Measurements from ENCODE around the gene NDUFS2. TPM values are rescaled to one million over a fixed set of nuclear protein-coding genes. Genes with fewer than 3 reads are reported as not detected.

The NDUFS2 gene
- total RNA-seq, 2 donors from 2014 or later, result 148 to 311 TPM

DNA sequence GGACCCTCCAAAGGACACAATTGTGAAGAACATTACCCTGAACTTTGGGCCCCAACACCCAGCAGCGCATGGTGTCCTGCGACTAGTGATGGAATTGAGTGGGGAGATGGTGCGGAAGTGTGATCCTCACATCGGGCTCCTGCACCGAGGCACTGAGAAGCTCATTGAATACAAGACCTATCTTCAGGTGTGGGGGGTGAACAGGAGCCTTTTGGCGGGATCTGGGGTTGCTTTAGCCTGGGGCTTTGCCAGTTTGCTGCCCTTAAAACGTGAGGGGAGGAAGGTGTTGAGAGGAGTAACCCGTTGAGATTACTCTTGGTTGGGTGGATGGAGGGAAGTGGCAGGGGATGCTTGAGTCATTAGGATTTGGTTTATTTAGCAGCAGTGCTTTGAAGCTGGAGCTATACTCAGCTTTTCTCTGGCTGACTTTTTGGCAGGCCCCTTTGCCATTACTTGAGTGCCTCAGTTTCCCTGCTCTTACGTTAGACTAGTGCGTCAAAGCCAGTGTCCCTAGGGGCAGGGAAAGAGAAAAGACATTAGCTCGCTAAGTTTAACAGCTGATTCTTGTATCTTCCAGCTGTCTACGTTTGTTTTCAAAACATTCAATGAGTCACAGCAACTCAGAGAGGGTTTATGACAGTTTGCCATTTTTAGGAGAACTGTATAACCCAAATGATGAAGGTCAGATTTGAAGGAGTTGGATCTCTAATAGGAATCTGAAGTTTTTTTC is 4.4 kb downstream of the NDUFS2 start:
- no peaks in the 10 kb centered on the region for H3K27me3 ChIP-seq
- H3K4me3 ChIP-seq, result no peak overlapping the region
- peaks cover 51% of the 10 kb centered on the region for H3K36me3 ChIP-seq
- peaks cover 0 to 76% of the 10 kb centered on the region in 2 donors for H3K4me1 ChIP-seq
- DNase-seq (ENCODE audit: low spot score), result peak; percentile 83
- no peaks in the 10 kb centered on the region for H3K9me3 ChIP-seq
- H3K27ac ChIP-seq, result peak overlapping the region; percentile 90 to 99
- TF ChIP-seq, protein P1, sequence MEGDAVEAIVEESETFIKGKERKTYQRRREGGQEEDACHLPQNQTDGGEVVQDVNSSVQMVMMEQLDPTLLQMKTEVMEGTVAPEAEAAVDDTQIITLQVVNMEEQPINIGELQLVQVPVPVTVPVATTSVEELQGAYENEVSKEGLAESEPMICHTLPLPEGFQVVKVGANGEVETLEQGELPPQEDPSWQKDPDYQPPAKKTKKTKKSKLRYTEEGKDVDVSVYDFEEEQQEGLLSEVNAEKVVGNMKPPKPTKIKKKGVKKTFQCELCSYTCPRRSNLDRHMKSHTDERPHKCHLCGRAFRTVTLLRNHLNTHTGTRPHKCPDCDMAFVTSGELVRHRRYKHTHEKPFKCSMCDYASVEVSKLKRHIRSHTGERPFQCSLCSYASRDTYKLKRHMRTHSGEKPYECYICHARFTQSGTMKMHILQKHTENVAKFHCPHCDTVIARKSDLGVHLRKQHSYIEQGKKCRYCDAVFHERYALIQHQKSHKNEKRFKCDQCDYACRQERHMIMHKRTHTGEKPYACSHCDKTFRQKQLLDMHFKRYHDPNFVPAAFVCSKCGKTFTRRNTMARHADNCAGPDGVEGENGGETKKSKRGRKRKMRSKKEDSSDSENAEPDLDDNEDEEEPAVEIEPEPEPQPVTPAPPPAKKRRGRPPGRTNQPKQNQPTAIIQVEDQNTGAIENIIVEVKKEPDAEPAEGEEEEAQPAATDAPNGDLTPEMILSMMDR (IDR thresholded peaks at IDR 0.05), result no peak

DNA sequence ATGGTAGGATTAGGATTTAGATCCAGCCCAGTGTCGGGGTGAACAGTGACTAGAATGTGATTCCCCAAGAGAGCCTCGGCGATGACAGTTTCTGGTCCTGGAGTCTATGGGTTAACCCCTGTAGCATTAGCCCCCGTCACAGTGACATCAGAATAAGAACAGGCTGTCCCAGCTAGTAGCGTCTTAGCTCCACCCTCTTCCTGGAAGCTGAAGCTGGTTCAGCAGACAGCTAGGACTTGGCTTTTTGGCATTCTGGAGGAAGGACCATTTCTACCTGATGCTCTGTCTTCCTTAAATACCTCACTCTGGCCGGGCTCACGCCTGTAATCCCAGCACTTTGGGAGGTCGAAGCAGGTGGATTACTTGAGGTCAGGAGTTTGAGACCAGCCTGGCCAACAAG is 5.0 kb downstream of the NDUFS2 start:
- no peaks in the 10 kb centered on the region for H3K9me3 ChIP-seq
- TF ChIP-seq, protein P1 (IDR thresholded peaks at IDR 0.05), result no peak
- peak overlapping the region; percentile 90 to 99 for H3K27ac ChIP-seq
- H3K27me3 ChIP-seq, result no peaks in the 10 kb centered on the region
- peak overlapping the region; percentile 2 to 8 for H3K4me3 ChIP-seq
- peak; percentile 94 for DNase-seq (ENCODE audit: low spot score)
- H3K36me3 ChIP-seq, result peaks cover 57% of the 10 kb centered on the region
- peaks cover 0 to 74% of the 10 kb centered on the region in 2 donors for H3K4me1 ChIP-seq

DNA sequence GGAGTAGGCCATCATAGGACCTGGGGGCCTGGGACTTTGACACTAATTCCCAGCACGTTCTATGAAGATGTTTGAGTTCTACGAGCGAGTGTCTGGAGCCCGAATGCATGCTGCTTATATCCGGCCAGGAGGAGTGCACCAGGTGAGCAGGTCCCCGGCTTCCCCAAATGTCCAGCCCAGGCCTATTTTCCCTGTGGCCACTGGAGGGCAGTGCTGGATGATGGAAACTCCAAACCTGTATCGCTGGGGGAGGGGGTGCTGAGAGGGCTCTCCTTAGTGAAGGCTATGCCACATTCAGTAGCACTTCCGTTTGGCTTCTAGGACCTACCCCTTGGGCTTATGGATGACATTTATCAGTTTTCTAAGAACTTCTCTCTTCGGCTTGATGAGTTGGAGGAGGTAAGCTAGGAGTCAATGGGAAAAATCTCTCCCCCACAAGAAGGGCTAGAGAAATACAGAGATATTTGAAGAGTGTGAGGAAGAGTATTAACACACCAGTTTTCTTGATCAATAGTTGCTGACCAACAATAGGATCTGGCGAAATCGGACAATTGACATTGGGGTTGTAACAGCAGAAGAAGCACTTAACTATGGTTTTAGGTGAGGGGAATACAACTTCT is 7.7 kb downstream of the NDUFS2 start:
- no peaks in the 10 kb centered on the region for H3K9me3 ChIP-seq
- H3K4me1 ChIP-seq, result peaks cover 0 to 52% of the 10 kb centered on the region in 2 donors
- peaks cover 85% of the 10 kb centered on the region for H3K36me3 ChIP-seq
- TF ChIP-seq, protein P1 (IDR thresholded peaks at IDR 0.05), result peak; percentile 74 to 94
- DNase-seq (ENCODE audit: low spot score), result peak; percentile 86
- peak overlapping the region; percentile 90 to 99 for H3K27ac ChIP-seq
- no peaks in the 10 kb centered on the region for H3K27me3 ChIP-seq
- H3K4me3 ChIP-seq, result no peak overlapping the region

DNA sequence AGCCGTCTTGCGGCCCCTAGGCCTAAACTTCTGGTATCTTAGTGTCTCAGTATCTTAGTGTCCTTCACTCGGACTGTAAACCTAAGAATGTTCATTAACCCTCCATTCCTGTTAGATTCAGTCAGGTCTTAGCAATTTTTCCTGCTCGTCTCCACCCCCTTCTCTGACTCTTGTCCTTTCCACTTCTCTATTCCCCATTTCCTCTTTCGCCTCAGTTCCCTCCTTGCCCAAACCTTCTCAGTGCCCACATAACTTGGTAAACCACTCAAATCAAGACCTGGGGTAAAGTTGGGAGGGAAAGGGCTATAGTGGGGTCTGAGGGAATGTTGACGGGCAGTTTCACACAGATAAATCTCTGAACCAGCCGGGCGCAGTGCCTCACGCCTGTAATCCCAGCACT is 12.2 kb downstream of the NDUFS2 start:
- Histone ChIP-seq H3K4me3 (no peak overlapping the region), H3K4me1 (peaks cover 0 to 17% of the 10 kb centered on the region in 2 donors), H3K27me3 (no peaks in the 10 kb centered on the region), H3K36me3 (peaks cover 61% of the 10 kb centered on the region), H3K27ac (peak overlapping the region in 1 of 2 donors; percentile 83), H3K9me3 (no peaks in the 10 kb centered on the region)
- TF ChIP-seq, protein P1 (IDR thresholded peaks at IDR 0.05), result no peak
- DNase-seq (ENCODE audit: low spot score), result no peak

DNA sequence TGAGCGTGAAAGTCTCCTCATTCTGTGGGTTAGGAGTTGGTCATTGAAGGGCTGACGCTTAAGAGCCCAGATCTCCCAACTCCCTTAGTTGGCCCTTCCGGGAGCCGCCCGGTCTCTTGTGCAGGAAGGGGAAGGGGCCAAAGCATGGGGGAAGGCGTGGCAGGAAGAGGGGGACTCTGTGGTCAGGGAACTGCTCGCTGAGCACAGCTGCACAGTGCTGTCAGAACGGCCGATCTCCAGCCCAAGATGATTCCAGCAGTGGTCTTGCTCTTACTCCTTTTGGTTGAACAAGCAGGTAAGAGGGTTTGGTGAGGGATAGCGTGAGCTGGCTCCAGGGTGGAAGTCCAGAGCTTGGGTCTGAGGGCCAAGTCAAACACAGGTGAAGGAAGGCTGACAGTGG is 12.9 kb downstream of the NDUFS2 start, which contains the start of gene FCER1G:
FCER1G (plus strand) TSS at position 220 of the 400 bp plus-strand sequence; CDS start at position 247, 27 bp downstream.
- Histone ChIP-seq H3K27me3 (no peaks in the 10 kb centered on the region), H3K4me3 (peak within 1 kb of the TSS; percentile 4 to 24), H3K27ac (peak within 1 kb of the TSS; percentile 53 to 83), H3K4me1 (peaks cover 0 to 10% of the 10 kb centered on the region in 2 donors), H3K9me3 (no peaks in the 10 kb centered on the region), H3K36me3 (peaks cover 54% of the 10 kb centered on the region)
- TF ChIP-seq, protein P1 (IDR thresholded peaks at IDR 0.05), result no peak
- DNase-seq (ENCODE audit: low spot score), result peak; percentile 69
